CD4-positive, alpha-beta T cell treated with Interleukin-6 at 100 ng/mL for 8 hours (primary cell): Measurements from ENCODE around the gene MPPE1.
"Not testable (repeated sequence)": the region's sequence is repeated elsewhere in the genome, so short reads cannot be mapped to it uniquely, and the experiment has no call there.

Experiments used
- DNase-seq: peaks from one replicate; pipeline ENCODE4 v3.0.0-alpha.2; 2020; ENCODE audit warnings: mixed read lengths, low spot score

The MPPE1 gene

GRCh38 chr18:11925800-11926481 lies 17.8 kb upstream of the MPPE1 start:
- DNase-seq: no peak

- DNase-seq: no peak
These were observed 15.3 kb upstream of the MPPE1 start for GRCh38 chr18:11923450-11923849.

GRCh38 chr18:11919522-11919921 lies 11.4 kb upstream of the MPPE1 start:
- not testable (repeated sequence) for DNase-seq

GRCh38 chr18:11916880-11917279 lies 8.8 kb upstream of the MPPE1 start:
- not testable (repeated sequence) for DNase-seq

GRCh38 chr18:11909591-11910026 lies 1.5 kb upstream of the MPPE1 start:
- no peak for DNase-seq

GRCh38 chr18:11909061-11909455 lies 941 bp upstream of the MPPE1 start:
- no peak for DNase-seq

GRCh38 chr18:11906926-11907874 lies 917 bp downstream of the MPPE1 start:
- no peak for DNase-seq

- DNase-seq: no peak
These were observed 1.9 kb downstream of the MPPE1 start for GRCh38 chr18:11906176-11906575.

GRCh38 chr18:11905613-11906012 lies 2.5 kb downstream of the MPPE1 start:
- DNase-seq: no peak

GRCh38 chr18:11902522-11903292 lies 5.4 kb downstream of the MPPE1 start:
- DNase-seq: no peak

GRCh38 chr18:11901826-11902438 lies 6.2 kb downstream of the MPPE1 start:
- DNase-seq: no peak

GRCh38 chr18:11899063-11899462 lies 9.1 kb downstream of the MPPE1 start:
- DNase-seq: no peak

GRCh38 chr18:11897781-11898180 lies 10.3 kb downstream of the MPPE1 start:
- no peak for DNase-seq

- not testable (repeated sequence) for DNase-seq
These were observed 15.7 kb downstream of the MPPE1 start for GRCh38 chr18:11892438-11892837.

GRCh38 chr18:11891737-11892136 lies 16.4 kb downstream of the MPPE1 start:
- no peak for DNase-seq

GRCh38 chr18:11889284-11889683 lies 18.8 kb downstream of the MPPE1 start:
- DNase-seq: no peak

GRCh38 chr18:11888726-11889125 lies 19.4 kb downstream of the MPPE1 start:
- DNase-seq: no peak

GRCh38 chr18:11887328-11888128 lies 20.6 kb downstream of the MPPE1 start:
- no peak for DNase-seq

- no peak for DNase-seq
These were observed 21.5 kb downstream of the MPPE1 start for GRCh38 chr18:11886577-11887110.

GRCh38 chr18:11885278-11885947 lies 22.7 kb downstream of the MPPE1 start:
- DNase-seq: no peak
